GM12878 (cell line): ENCODE results near the gene E2F1. TPM values are rescaled to one million over a fixed set of nuclear protein-coding genes. Genes with fewer than 3 reads are reported as not detected.

Experiments used
- polyA plus RNA-seq, 11 experiments: library from polyadenylated mRNA; depleted of rRNA in 4 of 11; unstranded in 6 of 11; stranded (reverse) in 5 of 11; fragments of >200 nt; fragmentation: Nextera tagmentation in 4 of 11; fragmentation: Illumina TruSeq in 1 of 11; extraction: Ambion mirVana in 4 of 11; extraction: Trizol in 1 of 11; gene quantifications; 1 replicate in 1 of 11; 2 replicates in 10 of 11; pipeline versions ENCODE4 v1.2.1 to v1.2.3, GENCODE V29; 2011 to 2016; ENCODE audit warnings: inconsistent platforms in 2 of 11, missing spikeins in 2 of 11, low read depth in 1 of 11
- total RNA-seq, 4 experiments: library from RNA; depleted of rRNA in 3 of 4; stranded (reverse); fragments of >200 nt in 3 of 4; fragmentation: Illumina TruSeq in 1 of 4; extraction: Trizol in 1 of 4; gene quantifications; 2 replicates each; pipeline versions ENCODE4 v1.2.1 to v1.2.3, GENCODE V29; 2013 to 2021

E2F1 gene
- total and polyA plus RNA-seq, 10 of the 15 experiments (the other 5 are each of a cell fraction or from before 2014, with no cell fraction given), result 0.29 to 50.2 (median 19.7) TPM

Other genes with a start within 250 kb of the E2F1 start
Only the 7 nearest of the 8 such genes appear.
- gene CBFA2T2, start 196.3 kb downstream of the E2F1 start, total RNA-seq (2014; rRNA removed), result 2.6 and 2.7 TPM in 2 replicates
- gene CBFA2T2, start 196.3 kb downstream of the E2F1 start, total RNA-seq (2014; rRNA removed; fragmentation: Illumina TruSeq; extraction: Trizol), result 3.0 and 3.6 TPM in 2 replicates
- gene CBFA2T2, start 196.3 kb downstream of the E2F1 start, total RNA-seq (2021), result 5.7 and 6.2 TPM in 2 replicates
- 6.9 and 8.2 TPM in 2 replicates for gene CBFA2T2, start 196.3 kb downstream of the E2F1 start, polyA plus RNA-seq (2011; rRNA removed)
- 4.3 and 5.2 TPM in 2 replicates for gene CBFA2T2, start 196.3 kb downstream of the E2F1 start, polyA plus RNA-seq (2014; fragmentation: Illumina TruSeq; extraction: Trizol)
- gene CBFA2T2, start 196.3 kb downstream of the E2F1 start, polyA plus RNA-seq (2014; fragmentation: Nextera tagmentation; extraction: Ambion mirVana), result under 1 TPM; 0.61 to 0.62 TPM
- 6.2 and 7.0 TPM in 2 replicates for gene CBFA2T2, start 196.3 kb downstream of the E2F1 start, polyA plus RNA-seq (2014; rRNA removed)
- gene CBFA2T2, start 196.3 kb downstream of the E2F1 start, polyA plus RNA-seq (2016; fragmentation: Nextera tagmentation; extraction: Ambion mirVana), result 1 to 10 TPM; 7.1 to 8.6 TPM
- 0.27 TPM in 1 of 2 replicates, not detected in the other for gene C20orf144, start 24.1 kb downstream of the E2F1 start, total RNA-seq (2014; rRNA removed)
- gene C20orf144, start 24.1 kb downstream of the E2F1 start, total RNA-seq (2014; rRNA removed; fragmentation: Illumina TruSeq; extraction: Trizol), result 0.05 and 0.13 TPM in 2 replicates
- 0.11 and 0.23 TPM in 2 replicates for gene C20orf144, start 24.1 kb downstream of the E2F1 start, total RNA-seq (2021)
- gene C20orf144, start 24.1 kb downstream of the E2F1 start, polyA plus RNA-seq (2011; rRNA removed), result 0.07 and 0.12 TPM in 2 replicates
- gene C20orf144, start 24.1 kb downstream of the E2F1 start, polyA plus RNA-seq (2014; fragmentation: Illumina TruSeq; extraction: Trizol), result 0.17 and 0.24 TPM in 2 replicates
- gene C20orf144, start 24.1 kb downstream of the E2F1 start, polyA plus RNA-seq (2014; fragmentation: Nextera tagmentation; extraction: Ambion mirVana), result under 1 TPM in 1 of 2 experiments, not detected in 1; 0.04 TPM
- gene C20orf144, start 24.1 kb downstream of the E2F1 start, polyA plus RNA-seq (2014; rRNA removed), result 0.27 and 0.61 TPM in 2 replicates
- gene C20orf144, start 24.1 kb downstream of the E2F1 start, polyA plus RNA-seq (2016; fragmentation: Nextera tagmentation; extraction: Ambion mirVana), result under 1 TPM; 0.32 to 0.62 TPM
- gene ACTL10, start 19.4 kb downstream of the E2F1 start, total RNA-seq (2014; rRNA removed), result 4.3 and 5.0 TPM in 2 replicates
- gene ACTL10, start 19.4 kb downstream of the E2F1 start, total RNA-seq (2014; rRNA removed; fragmentation: Illumina TruSeq; extraction: Trizol), result 0.28 and 0.49 TPM in 2 replicates
- gene ACTL10, start 19.4 kb downstream of the E2F1 start, total RNA-seq (2021), result 3.6 and 3.7 TPM in 2 replicates
- 0.04 and 0.12 TPM in 2 replicates for gene ACTL10, start 19.4 kb downstream of the E2F1 start, polyA plus RNA-seq (2011; rRNA removed)
- gene ACTL10, start 19.4 kb downstream of the E2F1 start, polyA plus RNA-seq (2014; fragmentation: Illumina TruSeq; extraction: Trizol), result 0.21 TPM in 1 of 2 replicates, not detected in the other
- gene ACTL10, start 19.4 kb downstream of the E2F1 start, polyA plus RNA-seq (2014; fragmentation: Nextera tagmentation; extraction: Ambion mirVana), result under 1 TPM; 0.16 to 0.46 TPM
- 1.3 and 2.4 TPM in 2 replicates for gene ACTL10, start 19.4 kb downstream of the E2F1 start, polyA plus RNA-seq (2014; rRNA removed)
- 1 to 10 TPM; 3.6 to 4.7 TPM for gene ACTL10, start 19.4 kb downstream of the E2F1 start, polyA plus RNA-seq (2016; fragmentation: Nextera tagmentation; extraction: Ambion mirVana)
- 14.3 and 15.6 TPM in 2 replicates for gene NECAB3, start 12.0 kb downstream of the E2F1 start, total RNA-seq (2014; rRNA removed)
- 7.3 and 7.6 TPM in 2 replicates for gene NECAB3, start 12.0 kb downstream of the E2F1 start, total RNA-seq (2014; rRNA removed; fragmentation: Illumina TruSeq; extraction: Trizol)
- 13.6 and 14.2 TPM in 2 replicates for gene NECAB3, start 12.0 kb downstream of the E2F1 start, total RNA-seq (2021)
- 2.1 and 3.6 TPM in 2 replicates for gene NECAB3, start 12.0 kb downstream of the E2F1 start, polyA plus RNA-seq (2011; rRNA removed)
- 3.4 and 4.6 TPM in 2 replicates for gene NECAB3, start 12.0 kb downstream of the E2F1 start, polyA plus RNA-seq (2014; fragmentation: Illumina TruSeq; extraction: Trizol)
- 1 to 10 TPM in 1 of 2 experiments, under 1 TPM in 1; 0.21 to 1.3 TPM for gene NECAB3, start 12.0 kb downstream of the E2F1 start, polyA plus RNA-seq (2014; fragmentation: Nextera tagmentation; extraction: Ambion mirVana)
- gene NECAB3, start 12.0 kb downstream of the E2F1 start, polyA plus RNA-seq (2014; rRNA removed), result 14.5 and 17.0 TPM in 2 replicates
- gene NECAB3, start 12.0 kb downstream of the E2F1 start, polyA plus RNA-seq (2016; fragmentation: Nextera tagmentation; extraction: Ambion mirVana), result 1 to 10 TPM; 7.0 to 8.5 TPM
- gene PXMP4, start 33.9 kb upstream of the E2F1 start, total RNA-seq (2014; rRNA removed), result 7.5 and 9.7 TPM in 2 replicates
- gene PXMP4, start 33.9 kb upstream of the E2F1 start, total RNA-seq (2014; rRNA removed; fragmentation: Illumina TruSeq; extraction: Trizol), result 2.1 and 3.6 TPM in 2 replicates
- 7.6 and 8.9 TPM in 2 replicates for gene PXMP4, start 33.9 kb upstream of the E2F1 start, total RNA-seq (2021)
- 2.7 and 4.9 TPM in 2 replicates for gene PXMP4, start 33.9 kb upstream of the E2F1 start, polyA plus RNA-seq (2011; rRNA removed)
- 1.3 and 5.4 TPM in 2 replicates for gene PXMP4, start 33.9 kb upstream of the E2F1 start, polyA plus RNA-seq (2014; fragmentation: Illumina TruSeq; extraction: Trizol)
- gene PXMP4, start 33.9 kb upstream of the E2F1 start, polyA plus RNA-seq (2014; fragmentation: Nextera tagmentation; extraction: Ambion mirVana), result 10 to 100 TPM; 12.2 to 19.2 TPM
- gene PXMP4, start 33.9 kb upstream of the E2F1 start, polyA plus RNA-seq (2014; rRNA removed), result 4.8 and 5.7 TPM in 2 replicates
- gene PXMP4, start 33.9 kb upstream of the E2F1 start, polyA plus RNA-seq (2016; fragmentation: Nextera tagmentation; extraction: Ambion mirVana), result 10 to 100 TPM; 14.2 to 15.7 TPM
- 1.5 and 2.8 TPM in 2 replicates for gene ZNF341, start 45.6 kb upstream of the E2F1 start, total RNA-seq (2014; rRNA removed)
- 1.1 and 1.4 TPM in 2 replicates for gene ZNF341, start 45.6 kb upstream of the E2F1 start, total RNA-seq (2014; rRNA removed; fragmentation: Illumina TruSeq; extraction: Trizol)
- gene ZNF341, start 45.6 kb upstream of the E2F1 start, total RNA-seq (2021), result 4.0 and 5.0 TPM in 2 replicates
- gene ZNF341, start 45.6 kb upstream of the E2F1 start, polyA plus RNA-seq (2011; rRNA removed), result 0.86 and 2.5 TPM in 2 replicates
- 0.63 and 2.4 TPM in 2 replicates for gene ZNF341, start 45.6 kb upstream of the E2F1 start, polyA plus RNA-seq (2014; fragmentation: Illumina TruSeq; extraction: Trizol)
- under 1 TPM; 0.18 to 0.46 TPM for gene ZNF341, start 45.6 kb upstream of the E2F1 start, polyA plus RNA-seq (2014; fragmentation: Nextera tagmentation; extraction: Ambion mirVana)
- 3.0 and 4.1 TPM in 2 replicates for gene ZNF341, start 45.6 kb upstream of the E2F1 start, polyA plus RNA-seq (2014; rRNA removed)
- gene ZNF341, start 45.6 kb upstream of the E2F1 start, polyA plus RNA-seq (2016; fragmentation: Nextera tagmentation; extraction: Ambion mirVana), result 1 to 10 TPM; 3.8 to 4.0 TPM
- gene CHMP4B, start 125.0 kb upstream of the E2F1 start, total RNA-seq (2014; rRNA removed), result 46.6 and 47.7 TPM in 2 replicates
- 52.6 and 54.1 TPM in 2 replicates for gene CHMP4B, start 125.0 kb upstream of the E2F1 start, total RNA-seq (2014; rRNA removed; fragmentation: Illumina TruSeq; extraction: Trizol)
- 96.3 and 98.7 TPM in 2 replicates for gene CHMP4B, start 125.0 kb upstream of the E2F1 start, total RNA-seq (2021)
- 63.3 and 64.9 TPM in 2 replicates for gene CHMP4B, start 125.0 kb upstream of the E2F1 start, polyA plus RNA-seq (2011; rRNA removed)
- gene CHMP4B, start 125.0 kb upstream of the E2F1 start, polyA plus RNA-seq (2014; fragmentation: Illumina TruSeq; extraction: Trizol), result 117 and 118 TPM in 2 replicates
- gene CHMP4B, start 125.0 kb upstream of the E2F1 start, polyA plus RNA-seq (2014; fragmentation: Nextera tagmentation; extraction: Ambion mirVana), result 10 to 100 TPM in 1 of 2 experiments, 1 to 10 TPM in 1; 4.2 to 12.9 TPM
- gene CHMP4B, start 125.0 kb upstream of the E2F1 start, polyA plus RNA-seq (2014; rRNA removed), result 102 and 105 TPM in 2 replicates
- gene CHMP4B, start 125.0 kb upstream of the E2F1 start, polyA plus RNA-seq (2016; fragmentation: Nextera tagmentation; extraction: Ambion mirVana), result 1 to 10 TPM; 5.0 to 6.7 TPM